Trophoblast cell (in vitro differentiated cells and primary cell): ENCODE results near the gene ODF2.

ENCODE experiments used
- DNase-seq, 2 donors: peaks; one replicate each; pipeline ENCODE4 v3.0.0-alpha.2; 2016
- H2AFZ ChIP-seq: 2 replicates; pipeline ENCODE4 v1.6.1; 2013; ENCODE audit warnings: low read length, moderate library complexity, mild to moderate bottlenecking; ENCODE audit not compliant: insufficient read depth, poor library complexity
- H2AK5ac ChIP-seq: 2 replicates; pipeline ENCODE4 v1.6.1; 2013; ENCODE audit warnings: mild to moderate bottlenecking, low read length
- H2BK120ac ChIP-seq: 2 replicates; pipeline ENCODE4 v1.6.1; 2013; ENCODE audit warnings: low read length, mild to moderate bottlenecking, moderate library complexity; ENCODE audit not compliant: insufficient read depth, poor library complexity
- H2BK12ac ChIP-seq: 2 replicates; pipeline ENCODE4 v1.6.1; 2013; ENCODE audit warnings: mild to moderate bottlenecking, low read length, moderate library complexity
- H2BK5ac ChIP-seq: 2 replicates; pipeline ENCODE4 v1.6.1; 2013; ENCODE audit warnings: low read length, low read depth, moderate library complexity, mild to moderate bottlenecking; ENCODE audit not compliant: poor library complexity
- H3K14ac ChIP-seq: 2 replicates; pipeline ENCODE4 v1.6.1; 2013; ENCODE audit warnings: mild to moderate bottlenecking, low read length
- H3K18ac ChIP-seq: 2 replicates; pipeline ENCODE4 v1.6.1; 2013; ENCODE audit warnings: mild to moderate bottlenecking, low read length
- H3K23ac ChIP-seq: 2 replicates; pipeline ENCODE4 v1.6.1; 2013; ENCODE audit warnings: low read length
- H3K27ac ChIP-seq: 2 replicates; pipeline ENCODE4 v1.5.1; 2013; ENCODE audit warnings: low read depth, mild to moderate bottlenecking, inconsistent platforms, low read length, moderate library complexity
- H3K27me3 ChIP-seq: 2 replicates; pipeline ENCODE4 v1.6.1; 2013; ENCODE audit warnings: inconsistent platforms, mild to moderate bottlenecking, low read length, moderate library complexity; ENCODE audit not compliant: insufficient read depth
- H3K36me3 ChIP-seq, 2 experiments: 1 replicate in 1 of 2; 2 replicates in 1 of 2; pipeline ENCODE4 v1.6.1; 2013; ENCODE audit warnings: low read length in 2 of 2, mild to moderate bottlenecking in 2 of 2, moderate library complexity in 1 of 2; ENCODE audit not compliant: insufficient read depth in 2 of 2, control insufficient read depth in 1 of 2
- H3K4ac ChIP-seq: 2 replicates; pipeline ENCODE4 v1.6.1; 2013; ENCODE audit warnings: low read depth, mild to moderate bottlenecking, low read length, moderate library complexity
- H3K4me1 ChIP-seq, 2 experiments: 1 replicate in 1 of 2; 2 replicates in 1 of 2; pipeline ENCODE4 v1.6.1; 2013; ENCODE audit warnings: low read length in 2 of 2, mild to moderate bottlenecking in 2 of 2, moderate library complexity in 1 of 2; ENCODE audit not compliant: insufficient read depth in 2 of 2, control insufficient read depth in 1 of 2
- H3K4me2 ChIP-seq: 2 replicates; pipeline ENCODE4 v1.6.1; 2013; ENCODE audit warnings: inconsistent platforms, mild to moderate bottlenecking, low read length, moderate library complexity
- H3K4me3 ChIP-seq: 2 replicates; pipeline ENCODE4 v1.5.1; 2013; ENCODE audit warnings: mild to moderate bottlenecking, low read depth, low read length, inconsistent platforms
- H3K79me1 ChIP-seq: one replicate; pipeline ENCODE4 v1.6.1; 2013; ENCODE audit warnings: low read length
- H3K79me2 ChIP-seq: 2 replicates; pipeline ENCODE4 v1.6.1; 2013; ENCODE audit warnings: low read length, mild to moderate bottlenecking; ENCODE audit not compliant: control insufficient read depth, insufficient read depth, poor library complexity
- H3K9ac ChIP-seq: 2 replicates; pipeline ENCODE4 v1.6.1; 2013; ENCODE audit warnings: mild to moderate bottlenecking, low read length
- H3K9me3 ChIP-seq: 2 replicates; pipeline ENCODE4 v1.6.1; 2013; ENCODE audit warnings: low read depth, mild to moderate bottlenecking, control low read depth, inconsistent platforms, low read length; ENCODE audit not compliant: insufficient read depth
- H4K12ac ChIP-seq: 2 replicates; pipeline ENCODE4 v1.6.1; 2013; ENCODE audit warnings: low read depth, mild to moderate bottlenecking, low read length, moderate library complexity
- H4K8ac ChIP-seq: 2 replicates; pipeline ENCODE4 v1.6.1; 2013; ENCODE audit warnings: low read depth, mild to moderate bottlenecking, low read length, moderate library complexity
- H4K91ac ChIP-seq: one replicate; pipeline ENCODE4 v1.6.1; 2013; ENCODE audit warnings: low read depth, mild to moderate bottlenecking, low read length, moderate library complexity
- WGBS: extraction: QIAGEN DNeasy Blood & Tissue Kit; methylation state at CpG from one replicate; pipeline ENCODE4 v1.1.7; 2013; ENCODE audit warnings: missing lambda C conversion rate; ENCODE audit not compliant: insufficient read length, insufficient coverage; ENCODE audit errors: extremely low coverage; 5-methylcytosine and 5-hydroxymethylcytosine counted together

ODF2 gene

GRCh38 chr9:128419061-128419925 lies 36.5 kb upstream of the ODF2 start:
- peak overlapping the region; percentile 58 for H2BK12ac ChIP-seq
- H4K8ac ChIP-seq = peak overlapping the region; percentile 67
- H3K4me3 ChIP-seq = no peak overlapping the region
- no peak overlapping the region for H2BK5ac ChIP-seq
- H3K9me3 ChIP-seq = no peaks in the 10 kb centered on the region
- H3K23ac ChIP-seq = no peak overlapping the region
- H3K4ac ChIP-seq = no peak overlapping the region
- peak overlapping the region; percentile 3 for H3K14ac ChIP-seq
- H3K9ac ChIP-seq = no peak overlapping the region
- WGBS = no CpG with 5 or more reads among the region's 28 CpGs
- no peak overlapping the region for H3K18ac ChIP-seq
- peak overlapping the region; percentile 71 for H2AK5ac ChIP-seq
- H3K27me3 ChIP-seq = no peaks in the 10 kb centered on the region
- H4K12ac ChIP-seq = peak overlapping the region; percentile 43
- peak overlapping the region; percentile 70 for H4K91ac ChIP-seq
- H3K4me1 ChIP-seq = peaks cover 38 to 51% of the 10 kb centered on the region in 2 experiments
- no peak overlapping the region for H3K4me2 ChIP-seq
- no peak overlapping the region for H3K27ac ChIP-seq
- H2AFZ ChIP-seq = peak overlapping the region; percentile 31
- DNase-seq = peak in 1 of 2 donors; percentile 45
- peaks cover 13 to 18% of the 10 kb centered on the region in 2 experiments for H3K36me3 ChIP-seq
- H3K79me1 ChIP-seq = peaks cover 40% of the 10 kb centered on the region
- peak overlapping the region; percentile 43 for H2BK120ac ChIP-seq
- peaks cover 15% of the 10 kb centered on the region for H3K79me2 ChIP-seq

- WGBS = no CpG with 5 or more reads among the region's 59 CpGs
These were observed 35.7 kb upstream of the ODF2 start for GRCh38 chr9:128420060-128420650.

GRCh38 chr9:128420651-128421481 lies 34.9 kb upstream of the ODF2 start, which contains the start of gene CERCAM:
CERCAM (plus strand) TSS chr9:128420857; CDS start chr9:128420878, 21 bp downstream.
- Histone ChIP-seq H3K18ac (peak within 1 kb of the TSS; percentile 97), H2AK5ac (peak within 1 kb of the TSS; percentile 70), H4K91ac (peak within 1 kb of the TSS; percentile 96), H3K4me2 (peak within 1 kb of the TSS; percentile 96), H3K9ac (peak within 1 kb of the TSS; percentile 86), H3K4me3 (peak within 1 kb of the TSS; percentile 96), H3K14ac (peak within 1 kb of the TSS; percentile 94), H2BK120ac (peak within 1 kb of the TSS; percentile 85), H3K9me3 (no peaks in the 10 kb centered on the region), H4K8ac (peak within 1 kb of the TSS; percentile 89), H3K79me2 (peaks cover 11% of the 10 kb centered on the region), H3K27me3 (no peaks in the 10 kb centered on the region), H3K36me3 (peaks cover 16 to 23% of the 10 kb centered on the region in 2 experiments), H4K12ac (peak within 1 kb of the TSS; percentile 76), H3K79me1 (peaks cover 31% of the 10 kb centered on the region), H2BK5ac (peak within 1 kb of the TSS; percentile 95), H3K27ac (peak within 1 kb of the TSS; percentile 76), H2BK12ac (peak within 1 kb of the TSS; percentile 34), H3K4ac (peak within 1 kb of the TSS; percentile 80), H2AFZ (peak within 1 kb of the TSS; percentile 89), H3K4me1 (peaks cover 29 to 40% of the 10 kb centered on the region in 2 experiments), H3K23ac (no peak within 1 kb of the TSS)
- WGBS = no CpG with 5 or more reads among the region's 59 CpGs
- DNase-seq = peak; percentile 42 to 66

More at GRCh38 chr9:128420060-128420650, 35.7 kb upstream of the ODF2 start:
- H2AFZ ChIP-seq = peak overlapping the region; percentile 89
- H3K79me1 ChIP-seq = peaks cover 36% of the 10 kb centered on the region
- H4K91ac ChIP-seq = peak overlapping the region; percentile 96
- H2BK12ac ChIP-seq = peak overlapping the region; percentile 34
- DNase-seq = peak; percentile 82 to 91
- H3K36me3 ChIP-seq = peaks cover 16 to 23% of the 10 kb centered on the region in 2 experiments
- no peak overlapping the region for H2AK5ac ChIP-seq
- peaks cover 15% of the 10 kb centered on the region for H3K79me2 ChIP-seq
- H4K12ac ChIP-seq = peak overlapping the region; percentile 60
- H3K4me2 ChIP-seq = peak overlapping the region; percentile 96
- H3K9ac ChIP-seq = peak overlapping the region; percentile 6
- H3K27me3 ChIP-seq = no peaks in the 10 kb centered on the region
- peaks cover 34 to 45% of the 10 kb centered on the region in 2 experiments for H3K4me1 ChIP-seq
- no peak overlapping the region for H3K23ac ChIP-seq
- peak overlapping the region; percentile 95 for H2BK5ac ChIP-seq
- H3K4ac ChIP-seq = peak overlapping the region; percentile 75
- no peaks in the 10 kb centered on the region for H3K9me3 ChIP-seq
- peak overlapping the region; percentile 86 for H3K18ac ChIP-seq
- H3K14ac ChIP-seq = peak overlapping the region; percentile 65
- peak overlapping the region; percentile 89 for H4K8ac ChIP-seq
- peak overlapping the region; percentile 70 for H3K27ac ChIP-seq
- peak overlapping the region; percentile 67 for H2BK120ac ChIP-seq
- peak overlapping the region; percentile 96 for H3K4me3 ChIP-seq
